Measurements from ENCODE around the gene COQ10A. TPM values are rescaled to one million over a fixed set of nuclear protein-coding genes. Genes with fewer than 3 reads are reported as not detected.

Gene COQ10A
- total RNA-seq, 4 donors from 2014 or later, result 2.1 to 28.9 (median 15.2) TPM

- Histone ChIP-seq H3K27me3 (no peaks in the 10 kb centered on the region), H3K4me3 (no peak overlapping the region), H3K36me3 (no peaks in the 10 kb centered on the region), H3K4me1 (no peaks in the 10 kb centered on the region), H3K9me3 (no peaks in the 10 kb centered on the region), H3K27ac (no peak overlapping the region)
- intact Hi-C loops (cut with DNase I; ENCODE audit: low total_unique reads), result no loop called here
- DNase-seq, result no peak
- no peak for TF ChIP-seq CTCF (IDR thresholded peaks at IDR 0.05)
- TF ChIP-seq POLR2A (IDR thresholded peaks at IDR 0.05), result no peak
These were observed 19.5 kb downstream of the COQ10A start for GRCh38 chr12:56286044-56286830.

- H3K9me3 ChIP-seq, result no peaks in the 10 kb centered on the region
- H3K27ac ChIP-seq, result no peak overlapping the region
- H3K4me1 ChIP-seq, result no peaks in the 10 kb centered on the region
- intact Hi-C loops (cut with DNase I; ENCODE audit: low total_unique reads), result no loop called here
- H3K36me3 ChIP-seq, result no peaks in the 10 kb centered on the region
- DNase-seq, result no peak
- TF ChIP-seq POLR2A (IDR thresholded peaks at IDR 0.05) (no peak), CTCF (IDR thresholded peaks at IDR 0.05) (no peak)
- H3K4me3 ChIP-seq, result no peak overlapping the region
- H3K27me3 ChIP-seq, result no peaks in the 10 kb centered on the region
These were observed 22.1 kb downstream of the COQ10A start for GRCh38 chr12:56288705-56289387.

GRCh38 chr12:56293795-56294194, 27.1 kb downstream of the COQ10A start:
- Histone ChIP-seq H3K27me3 (no peaks in the 10 kb centered on the region), H3K9me3 (no peaks in the 10 kb centered on the region), H3K4me3 (no peak overlapping the region), H3K36me3 (no peaks in the 10 kb centered on the region), H3K4me1 (peaks cover 0 to 5% of the 10 kb centered on the region in 2 donors), H3K27ac (no peak overlapping the region)
- DNase-seq, result no peak
- intact Hi-C loops (cut with DNase I; ENCODE audit: low total_unique reads), result no loop called here
- TF ChIP-seq CTCF (IDR thresholded peaks at IDR 0.05), result no peak
- no peak for TF ChIP-seq POLR2A (IDR thresholded peaks at IDR 0.05)

- Histone ChIP-seq H3K4me3 (no peak overlapping the region), H3K27ac (no peak overlapping the region), H3K36me3 (no peaks in the 10 kb centered on the region), H3K4me1 (peaks cover 0 to 8% of the 10 kb centered on the region in 2 donors), H3K27me3 (no peaks in the 10 kb centered on the region), H3K9me3 (no peaks in the 10 kb centered on the region)
- intact Hi-C loops (cut with DNase I; ENCODE audit: low total_unique reads), result loop anchor here (1.0 kb wide), 1 partner anchor 19 kb away; no protein-coding TSS in a partner anchor
- TF ChIP-seq POLR2A (IDR thresholded peaks at IDR 0.05), result no peak
- DNase-seq, result no peak
These were observed 29.6 kb downstream of the COQ10A start for GRCh38 chr12:56296295-56296694.

DNA sequence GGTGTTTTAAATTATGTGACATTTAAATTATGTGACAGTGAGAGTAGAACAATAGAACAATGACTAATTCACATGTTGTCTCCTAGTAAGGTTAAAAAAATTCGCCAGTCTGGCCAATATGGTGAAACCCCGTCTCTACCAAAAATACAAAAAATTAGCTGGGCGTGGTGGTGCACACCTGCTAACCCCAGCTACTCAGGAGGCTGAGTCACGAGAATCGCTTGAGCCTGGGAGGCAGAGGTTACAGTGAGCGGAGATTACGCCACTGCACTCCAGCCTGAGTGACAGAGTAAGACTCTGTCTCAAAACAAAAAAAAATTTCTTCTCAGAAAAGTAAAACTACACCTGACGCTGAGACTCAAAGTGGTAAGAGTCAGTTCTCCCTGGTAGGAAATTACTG, 30.7 kb downstream of the COQ10A start:
- Histone ChIP-seq H3K9me3 (no peaks in the 10 kb centered on the region), H3K27ac (no peak overlapping the region), H3K4me3 (no peak overlapping the region), H3K4me1 (peaks cover 0 to 10% of the 10 kb centered on the region in 2 donors), H3K36me3 (no peaks in the 10 kb centered on the region), H3K27me3 (no peaks in the 10 kb centered on the region)
- DNase-seq, result no peak
- intact Hi-C loops (cut with DNase I; ENCODE audit: low total_unique reads), result no loop called here
- TF ChIP-seq CTCF (IDR thresholded peaks at IDR 0.05), result no peak
- no peak for TF ChIP-seq POLR2A (IDR thresholded peaks at IDR 0.05)
